ENCODE measurements around the gene DIPK1B. TPM values are rescaled to one million over a fixed set of nuclear protein-coding genes. Genes with fewer than 3 reads are reported as not detected.
"Not testable (repeated sequence)": the region's sequence is repeated elsewhere in the genome, so short reads cannot be mapped to it uniquely, and the experiment has no call there.

The DIPK1B gene
- polyA plus RNA-seq, 3 donors: 25.9 to 31.9 (median 27.3) TPM

DNA sequence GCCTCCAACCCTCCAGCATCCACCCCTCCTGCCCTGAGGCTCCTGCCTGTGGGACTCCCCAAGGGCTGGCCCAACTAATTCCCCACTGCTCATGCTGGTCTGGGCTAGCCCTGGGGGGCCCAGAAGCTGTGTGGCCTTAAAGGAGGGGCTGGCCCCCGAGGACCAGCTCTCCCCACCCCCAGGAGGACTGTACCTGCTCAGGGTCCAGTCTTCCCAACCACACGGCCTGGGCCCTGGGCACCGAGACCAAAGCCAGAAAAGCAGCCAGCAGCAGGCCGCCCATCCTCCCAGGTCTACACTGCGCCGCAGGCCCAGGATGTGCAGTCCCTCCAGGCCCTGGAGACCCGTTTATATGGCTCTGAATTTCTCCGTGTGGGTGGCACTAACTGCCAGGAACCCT is 35.8 kb downstream of the DIPK1B start, which contains the start of gene LCN6:
TSS of gene LCN6 (minus strand) at position 325 of the 400 bp plus-strand sequence. CDS start at position 283, 42 bp downstream.
- no peak for DNase-seq (ENCODE audit: low read depth in 3 of 3, low spot score in 2 of 3)

DNA sequence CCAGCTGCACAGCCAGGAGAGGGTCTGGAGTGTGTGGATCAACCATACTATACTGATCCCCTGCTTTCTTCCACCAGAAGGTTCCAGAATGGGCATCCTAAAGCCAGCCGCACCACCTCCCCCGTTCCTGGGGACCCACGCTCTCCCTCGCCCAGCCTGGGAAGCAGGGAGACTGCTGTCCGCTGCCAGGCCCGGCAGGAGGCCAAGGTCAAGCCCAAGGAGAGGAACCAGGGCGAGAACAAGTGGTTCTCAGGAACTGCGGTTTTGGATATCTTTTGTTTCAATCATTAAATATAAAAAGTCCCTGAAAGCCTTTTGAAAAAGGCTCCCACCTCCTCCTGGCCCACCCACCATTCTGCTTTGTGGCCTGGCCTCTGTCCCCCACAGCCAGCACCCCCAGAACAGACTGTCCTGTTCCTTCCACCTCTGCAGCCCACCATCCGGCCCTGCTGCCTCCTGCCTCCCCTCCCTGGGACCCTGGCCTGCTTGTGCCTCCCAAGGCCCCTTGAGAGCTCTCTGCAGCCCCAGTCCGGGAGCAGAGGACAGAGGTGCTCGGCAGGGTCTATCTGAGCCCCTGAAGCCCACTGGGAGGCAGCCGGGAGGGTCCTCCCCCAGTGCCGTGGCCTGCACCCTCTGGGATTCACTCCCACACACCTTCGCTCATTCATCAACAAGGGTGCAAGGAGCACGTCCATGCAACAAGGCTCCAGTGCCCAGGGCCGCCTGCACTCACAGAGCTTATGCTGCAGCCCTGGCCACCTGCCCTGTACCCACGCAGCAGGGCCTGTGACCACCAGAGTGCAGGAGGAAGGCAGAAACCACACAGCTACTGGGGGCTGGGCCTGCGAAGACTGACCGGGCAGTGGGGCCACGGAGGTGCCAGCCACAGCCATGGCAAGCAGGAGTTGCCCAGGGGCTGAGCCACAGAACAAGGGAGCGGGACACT is 36.6 kb downstream of the DIPK1B start:
- no peak for DNase-seq (ENCODE audit: low read depth in 3 of 3, low spot score in 2 of 3)

GRCh38 chr9:136750526-136750925 is 38.2 kb downstream of the DIPK1B start:
- DNase-seq (ENCODE audit: low read depth in 3 of 3, low spot score in 2 of 3): no peak

DNA sequence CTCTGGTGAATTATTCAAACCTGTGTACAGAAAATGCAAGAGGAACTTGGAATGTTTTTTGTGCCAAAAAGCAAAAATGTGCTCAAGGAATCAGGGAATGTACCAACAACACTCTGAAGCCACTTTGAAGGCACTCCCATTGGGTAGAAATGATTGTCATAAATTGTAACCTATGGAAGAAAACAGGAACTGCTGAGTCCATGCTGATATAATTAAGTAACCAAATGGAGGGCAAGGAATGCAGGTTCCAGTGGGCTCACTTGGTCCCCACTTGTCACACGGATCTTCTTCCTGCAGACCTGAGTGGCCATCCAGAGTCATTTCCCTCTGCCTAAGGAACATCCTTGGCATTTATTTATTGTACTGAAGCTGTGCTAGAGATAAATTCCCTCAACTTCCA is 38.9 kb downstream of the DIPK1B start:
- DNase-seq (ENCODE audit: low read depth in 3 of 3, low spot score in 2 of 3): no peak

DNA sequence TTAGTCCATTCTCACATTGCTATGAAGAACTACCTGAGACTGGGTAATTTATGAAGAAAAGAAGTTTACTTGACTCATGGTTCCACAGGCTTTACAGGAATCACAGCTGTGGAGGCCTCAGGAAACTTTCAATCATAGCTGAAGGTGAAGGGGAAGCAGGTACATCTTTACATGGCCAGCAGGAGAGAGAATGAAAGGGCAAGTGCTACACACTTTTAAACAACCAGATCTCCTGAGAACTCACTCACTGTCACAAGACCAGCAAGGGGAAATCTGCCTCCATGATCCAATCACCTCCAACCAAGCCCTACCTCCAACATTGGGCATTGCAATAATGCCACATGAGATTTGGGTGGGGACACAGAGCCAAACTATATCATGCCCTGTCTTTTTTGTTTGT is 39.4 kb downstream of the DIPK1B start:
- DNase-seq (ENCODE audit: low read depth in 3 of 3, low spot score in 2 of 3): no peak

GRCh38 chr9:136753371-136754058 is 41.1 kb downstream of the DIPK1B start:
- DNase-seq (ENCODE audit: low read depth in 3 of 3, low spot score in 2 of 3): no peak

DNA sequence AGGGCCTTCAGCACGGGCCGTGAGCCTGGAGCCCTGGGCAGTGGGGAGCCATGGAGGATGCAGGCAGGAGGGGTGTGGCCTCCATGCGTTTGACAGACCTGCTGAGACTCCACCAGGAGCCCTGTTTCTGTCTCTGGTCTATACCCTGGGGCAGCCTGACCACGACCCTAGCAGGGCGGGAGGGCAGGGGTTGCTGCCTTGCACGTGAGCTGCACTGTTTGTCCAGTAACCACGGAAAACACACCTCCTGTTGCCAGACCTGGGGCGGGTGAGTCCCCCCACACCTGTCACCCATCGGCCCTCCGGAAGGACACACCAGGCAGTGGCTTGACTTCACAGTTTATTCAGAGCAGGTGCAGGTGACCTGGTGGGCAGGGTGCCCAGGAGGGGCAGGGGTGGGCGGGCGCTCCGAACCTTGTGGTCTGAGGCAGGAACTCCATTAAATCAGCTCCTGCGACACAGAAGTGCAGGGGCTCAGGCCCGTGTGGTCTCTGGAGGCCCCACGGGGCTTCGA is 41.7 kb downstream of the DIPK1B start:
- no peak for DNase-seq (ENCODE audit: low read depth in 3 of 3, low spot score in 2 of 3)

GRCh38 chr9:136754626-136755301 is 42.4 kb downstream of the DIPK1B start:
- DNase-seq (ENCODE audit: low read depth in 3 of 3, low spot score in 2 of 3): no peak

DNA sequence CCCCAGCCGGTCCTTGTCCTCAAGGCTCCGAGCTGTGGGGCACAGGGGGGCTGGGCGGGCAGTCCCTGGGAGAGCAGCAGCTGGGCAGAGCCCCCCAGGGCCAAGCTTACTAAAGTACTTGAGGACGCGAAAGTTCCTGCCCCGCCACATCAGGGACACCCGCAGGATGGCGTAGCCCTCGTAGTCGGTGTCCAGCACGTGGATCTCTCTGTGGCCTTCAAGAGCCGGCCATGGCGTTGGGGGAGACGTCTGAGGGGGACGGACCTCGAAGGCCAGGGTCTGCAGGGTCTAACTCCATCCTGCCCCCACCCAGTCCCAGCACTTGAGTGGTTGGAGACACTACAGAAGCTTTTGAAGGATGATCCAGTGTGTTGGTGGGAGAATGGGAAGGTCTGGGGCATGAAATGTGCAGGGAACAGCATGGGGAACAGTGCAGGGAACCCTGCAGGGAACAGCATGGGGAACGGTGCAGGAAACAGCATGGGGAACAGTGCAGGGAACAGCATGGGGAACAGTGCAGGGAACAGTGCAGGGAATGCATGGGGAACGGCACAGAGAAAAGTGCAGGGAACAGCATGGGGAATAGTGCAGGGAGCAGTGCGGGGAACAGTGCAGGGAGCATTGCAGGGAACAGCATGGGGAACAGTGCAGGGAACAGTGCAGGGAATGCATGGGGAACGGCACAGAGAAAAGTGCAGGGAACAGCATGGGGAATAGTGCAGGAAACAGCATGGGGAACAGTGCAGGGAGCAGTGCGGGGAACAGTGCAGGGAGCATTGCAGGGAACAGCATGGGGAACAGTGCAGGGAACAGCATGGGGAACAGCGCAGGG is 43.1 kb downstream of the DIPK1B start:
- DNase-seq (ENCODE audit: low read depth in 3 of 3, low spot score in 2 of 3): not testable (repeated sequence)

GRCh38 chr9:136756134-136756438 is 43.7 kb downstream of the DIPK1B start:
- DNase-seq (ENCODE audit: low read depth in 3 of 3, low spot score in 2 of 3): no peak

DNA sequence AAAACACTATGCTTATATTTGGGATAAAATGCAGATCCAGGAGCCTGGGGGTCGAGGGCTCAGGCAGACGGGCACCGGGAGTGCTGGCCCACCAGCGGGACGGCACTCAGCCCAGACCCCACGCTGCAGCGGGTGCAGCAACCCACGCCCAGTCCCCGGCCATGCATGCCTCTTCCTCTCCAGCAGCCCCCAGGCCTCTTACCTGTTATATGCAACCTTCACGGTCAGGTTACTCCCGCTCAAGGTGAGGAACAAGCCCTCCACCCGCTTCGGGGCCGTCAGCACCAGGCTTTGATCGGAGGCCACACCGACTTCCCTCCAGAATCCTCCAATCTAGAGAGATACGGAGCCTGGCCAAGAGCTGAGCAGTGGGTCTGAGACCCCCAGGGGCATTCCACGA is 44.5 kb downstream of the DIPK1B start:
- DNase-seq (ENCODE audit: low read depth in 3 of 3, low spot score in 2 of 3): no peak

GRCh38 chr9:136757328-136757727 is 45.0 kb downstream of the DIPK1B start:
- DNase-seq (ENCODE audit: low read depth in 3 of 3, low spot score in 2 of 3): no peak

DNA sequence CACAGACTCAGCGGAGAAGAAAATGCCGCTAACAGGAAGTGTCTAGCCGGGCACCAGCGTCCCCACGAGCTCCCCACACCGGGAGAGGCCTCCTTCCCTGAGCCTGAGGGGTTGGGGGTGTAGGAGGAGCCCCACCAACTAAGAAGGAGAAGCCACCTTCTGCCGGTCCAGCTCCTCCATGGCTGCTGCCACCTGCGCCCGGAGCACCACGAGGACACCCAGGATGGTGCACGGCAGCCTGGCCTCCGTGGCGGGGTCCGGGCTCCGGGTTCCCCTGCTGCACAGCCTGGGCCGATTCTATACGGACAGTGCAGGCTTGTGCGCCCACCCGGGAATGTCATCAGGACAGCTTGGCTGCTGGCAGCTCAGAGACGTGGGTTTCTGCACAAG is 45.4 kb downstream of the DIPK1B start:
- DNase-seq (ENCODE audit: low read depth in 3 of 3, low spot score in 2 of 3): no peak

DNA sequence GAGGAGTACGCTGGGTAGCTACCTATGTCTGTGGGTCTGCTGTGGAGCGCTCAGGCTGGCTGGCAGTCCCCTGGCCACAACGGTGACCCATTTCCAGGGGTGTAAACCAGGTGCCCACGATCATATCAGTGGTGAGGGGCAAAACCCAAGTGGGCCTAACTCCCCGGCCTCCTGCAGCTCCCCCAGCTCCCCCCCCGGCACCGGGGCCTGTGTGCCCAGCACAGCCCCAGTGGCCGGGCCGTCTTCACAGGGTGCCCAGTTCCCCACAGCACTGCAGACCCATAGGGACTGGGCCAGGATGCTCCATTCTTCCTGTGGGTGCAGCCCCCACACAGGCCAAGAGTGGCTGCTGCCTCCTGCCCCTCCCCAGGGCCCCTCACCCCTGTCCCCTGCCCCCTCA is 46.6 kb downstream of the DIPK1B start:
- no peak for DNase-seq (ENCODE audit: low read depth in 3 of 3, low spot score in 2 of 3)

DNA sequence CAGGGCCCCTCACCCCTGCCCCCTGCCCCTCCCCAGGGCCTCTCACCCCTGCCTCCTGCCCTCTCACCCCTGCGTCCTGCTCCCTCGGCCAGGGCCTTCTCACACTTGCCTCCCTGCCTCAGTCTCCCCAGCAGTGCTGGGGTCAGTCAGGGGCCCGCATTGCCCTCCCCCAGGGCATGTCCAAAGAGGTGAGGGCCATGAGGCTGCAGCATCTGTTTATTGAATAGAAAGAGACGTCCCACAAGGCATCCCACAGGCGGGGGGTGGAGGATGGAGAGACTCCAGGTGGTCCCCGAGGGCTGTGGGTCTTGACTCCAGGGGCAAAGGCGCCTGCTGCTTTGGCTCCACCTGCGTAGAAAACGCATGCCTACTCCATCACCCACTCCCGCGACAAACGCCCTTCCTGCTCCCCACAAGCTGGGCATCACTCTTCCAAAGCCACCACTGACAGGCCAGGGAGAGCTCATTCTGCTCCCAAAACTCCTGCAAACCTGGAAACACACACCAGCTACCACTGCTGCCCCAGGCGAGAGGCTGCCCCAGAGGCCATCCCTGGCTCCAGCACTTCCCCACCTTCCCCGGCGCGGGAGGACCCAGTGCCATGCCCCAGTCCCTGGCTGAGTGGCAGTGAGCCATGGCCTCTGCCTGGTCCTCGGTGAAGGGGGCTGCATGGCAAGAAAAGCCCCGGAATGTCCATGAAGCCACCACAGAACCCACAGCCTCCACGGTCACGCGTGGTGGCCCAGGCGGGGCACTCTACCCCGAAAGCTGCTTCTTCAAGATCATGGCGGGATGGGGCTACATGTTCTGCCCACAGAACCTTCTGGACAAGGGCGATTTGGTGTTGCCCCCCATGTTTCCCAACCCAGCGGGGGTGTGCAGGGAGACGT is 47.3 kb downstream of the DIPK1B start:
- no peak for DNase-seq (ENCODE audit: low read depth in 3 of 3, low spot score in 2 of 3)

DNA sequence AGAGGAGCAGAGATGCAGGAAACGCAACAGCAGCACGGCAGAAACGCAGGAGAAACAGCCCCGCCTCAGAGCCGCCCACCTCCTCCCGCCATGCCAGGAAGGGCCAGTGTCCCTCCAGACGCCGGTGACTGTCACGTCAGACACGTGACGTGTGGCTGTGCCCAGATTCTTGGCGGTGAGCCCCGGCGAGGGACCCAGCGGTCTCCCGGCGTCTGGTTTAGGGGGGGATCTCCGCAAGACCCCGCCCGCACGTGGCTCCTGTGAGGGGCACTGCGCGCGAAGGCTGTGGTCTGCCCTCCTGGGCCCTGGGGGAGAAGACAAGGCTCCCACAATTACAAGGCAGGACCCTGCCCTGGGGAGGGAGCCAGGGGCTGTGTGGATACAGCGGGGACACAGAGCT is 48.1 kb downstream of the DIPK1B start:
- no peak for DNase-seq (ENCODE audit: low read depth in 3 of 3, low spot score in 2 of 3)

GRCh38 chr9:136760834-136761544 is 48.6 kb downstream of the DIPK1B start:
- not testable (repeated sequence) for DNase-seq (ENCODE audit: low read depth in 3 of 3, low spot score in 2 of 3)

DNA sequence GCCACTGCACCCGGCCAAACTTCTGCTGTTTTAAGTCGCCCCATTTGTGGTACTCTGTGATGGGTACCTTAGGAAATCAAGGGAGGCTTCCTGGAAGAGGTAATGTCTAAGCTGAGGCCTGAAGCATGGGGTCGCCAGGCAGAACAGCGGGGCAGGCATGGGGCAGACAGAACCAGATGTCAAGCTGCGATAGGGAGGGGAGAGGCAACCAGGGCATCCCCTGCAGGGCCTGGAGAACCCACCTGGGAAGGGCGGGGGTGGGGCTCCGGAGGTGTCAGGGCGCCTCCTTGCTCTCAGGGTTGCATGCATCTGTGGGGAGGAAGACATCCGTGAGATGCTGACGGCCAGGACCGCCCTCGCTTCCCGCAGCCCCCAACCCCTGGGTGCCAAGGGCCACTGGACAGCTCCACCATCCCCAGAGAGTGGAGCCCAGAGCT is 49.2 kb downstream of the DIPK1B start:
- no peak for DNase-seq (ENCODE audit: low read depth in 3 of 3, low spot score in 2 of 3)
